IMR-90 (cell line): ENCODE data around the gene TMEM238. TPM values are rescaled to one million over a fixed set of nuclear protein-coding genes. Genes with fewer than 3 reads are reported as not detected.
A peak's percentile ranks its signal among the peaks of the same experiment; 100 is the strongest.
"Not testable (repeated sequence)": the region's sequence is repeated elsewhere in the genome, so short reads cannot be mapped to it uniquely, and the experiment has no call there.

Experiments used
- ATAC-seq: fragments of 200-7000 bp; cut with Tn5 transposase; 2 replicates; pipeline ENCODE4 v1.9.1; 2020; ENCODE audit warnings: low read depth, mild to moderate bottlenecking, moderate library complexity
- BruUV-seq: library from RNA; stranded (reverse); fragments of 400-500 nt; replicated peaks from 2 replicates; lab custom pipeline; 2021; lab: Mats Ljungman, UMichigan
- CTCF ChIA-PET: fragments of 300-600 bp; formaldehyde crosslinking; extraction: SDS; loops from one replicate; lab custom pipeline; 2021; ENCODE audit warnings: antibody characterized with exemption; lab: Yijun Ruan, JAX
- POLR2A ChIA-PET: fragments of 300-600 bp; sonication (Branson Sonifier 250); formaldehyde crosslinking; loops from one replicate; lab custom pipeline; 2022; ENCODE audit warnings: antibody characterized with exemption; ENCODE audit not compliant: unreplicated experiment; lab: Charles Lee
- DNase-seq: peaks from one replicate; pipeline ENCODE4 v3.0.0; 2013
- H2AFZ ChIP-seq: replicated peaks from 2 replicates; pipeline ENCODE3; 2013; ENCODE audit warnings: low read length, mild to moderate bottlenecking; ENCODE audit not compliant: poor library complexity
- H2AK5ac ChIP-seq: 2 replicates; pipeline ENCODE4 v1.6.1; 2013; ENCODE audit warnings: low read depth, low read length, inconsistent platforms
- H2AK9ac ChIP-seq: replicated peaks from 2 replicates; pipeline ENCODE3; 2013; ENCODE audit warnings: mild to moderate bottlenecking, low read depth, low read length, moderate library complexity; ENCODE audit not compliant: poor library complexity
- H2BK120ac ChIP-seq: 2 replicates; pipeline ENCODE4 v1.6.1; 2013; ENCODE audit warnings: low read depth, low read length, inconsistent platforms
- H2BK15ac ChIP-seq: 3 replicates; pipeline ENCODE4 v1.6.1; 2013; ENCODE audit warnings: low read depth, low read length, inconsistent platforms
- H2BK20ac ChIP-seq: 2 replicates; pipeline ENCODE4 v1.6.1; 2013; ENCODE audit warnings: low read depth, mild to moderate bottlenecking, inconsistent platforms, low read length, moderate library complexity
- H2BK5ac ChIP-seq: 2 replicates; pipeline ENCODE4 v1.6.1; 2013; ENCODE audit warnings: mild to moderate bottlenecking, low read depth, low read length, inconsistent platforms; ENCODE audit not compliant: poor library complexity, severe bottlenecking
- H3K14ac ChIP-seq: replicated peaks from 2 replicates; pipeline ENCODE4 v1.6.1; 2013; ENCODE audit warnings: low read depth, low read length, inconsistent platforms
- H3K18ac ChIP-seq: 2 replicates; pipeline ENCODE4 v1.6.1; 2013; ENCODE audit warnings: low read depth, low read length, control low read depth
- H3K23ac ChIP-seq: 2 replicates; pipeline ENCODE4 v1.6.1; 2013; ENCODE audit warnings: low read depth, low read length, inconsistent platforms
- H3K27ac ChIP-seq: 2 replicates; pipeline ENCODE4 v1.5.1; 2013; ENCODE audit warnings: mild to moderate bottlenecking, control low read depth, low read length; ENCODE audit not compliant: insufficient read depth
- H3K27me3 ChIP-seq: 2 replicates; pipeline ENCODE4 v1.6.1; 2013; ENCODE audit warnings: low read length; ENCODE audit not compliant: control insufficient read depth, insufficient read depth
- H3K36me3 ChIP-seq: 2 replicates; pipeline ENCODE4 v1.6.1; 2013; ENCODE audit warnings: low read length, mixed read lengths; ENCODE audit not compliant: control insufficient read depth, insufficient read depth
- H3K4ac ChIP-seq: 2 replicates; pipeline ENCODE4 v1.6.1; 2013; ENCODE audit warnings: low read depth, low read length, inconsistent platforms
- H3K4me1 ChIP-seq: 2 replicates; pipeline ENCODE4 v1.6.1; 2013; ENCODE audit warnings: low read length, mixed read lengths; ENCODE audit not compliant: control insufficient read depth, insufficient read depth
- H3K4me2 ChIP-seq: 2 replicates; pipeline ENCODE4 v1.6.1; 2013; ENCODE audit warnings: low read depth, mild to moderate bottlenecking, control low read depth, low read length, moderate library complexity
- H3K4me3 ChIP-seq: 2 replicates; pipeline ENCODE4 v1.5.1; 2013; ENCODE audit warnings: low read depth, mild to moderate bottlenecking, control low read depth, low read length, moderate library complexity; ENCODE audit not compliant: insufficient read depth
- H3K56ac ChIP-seq: 2 replicates; pipeline ENCODE4 v1.6.1; 2013; ENCODE audit warnings: low read length, inconsistent platforms; ENCODE audit not compliant: insufficient read depth; ENCODE audit errors: extremely low read depth
- H3K79me1 ChIP-seq, 2 experiments: 2 replicates each; pipeline ENCODE4 v1.6.1; 2013; ENCODE audit warnings: low read length in 2 of 2, inconsistent platforms in 1 of 2, low read depth in 1 of 2
- H3K9ac ChIP-seq: 2 replicates; pipeline ENCODE4 v1.6.1; 2013; ENCODE audit warnings: low read depth, low read length, control low read depth
- H3K9me1 ChIP-seq: 2 replicates; pipeline ENCODE4 v1.6.1; 2013; ENCODE audit warnings: low read length, inconsistent platforms; ENCODE audit not compliant: insufficient read depth
- H3K9me3 ChIP-seq: 2 replicates; pipeline ENCODE4 v1.6.1; 2013; ENCODE audit warnings: low read length; ENCODE audit not compliant: control insufficient read depth, insufficient read depth
- H4K20me1 ChIP-seq: 2 replicates; pipeline ENCODE4 v1.6.1; 2013; ENCODE audit warnings: low read length, inconsistent platforms; ENCODE audit not compliant: insufficient read depth
- H4K5ac ChIP-seq: 2 replicates; pipeline ENCODE4 v1.6.1; 2013; ENCODE audit warnings: mild to moderate bottlenecking, low read depth, low read length, control low read depth
- H4K8ac ChIP-seq, 2 experiments: 2 replicates each; pipeline ENCODE4 v1.6.1; 2013; ENCODE audit warnings: low read depth in 2 of 2, low read length in 2 of 2, control low read depth in 1 of 2, inconsistent platforms in 1 of 2
- H4K91ac ChIP-seq: 2 replicates; pipeline ENCODE4 v1.6.1; 2013; ENCODE audit warnings: low read depth, low read length, inconsistent platforms; ENCODE audit not compliant: insufficient read depth
- WGBS, 2 experiments: methylation state at CpG; one replicate each; pipeline versions ENCODE4 v1.1.5 to v1.1.7; 2013; ENCODE audit warnings: missing lambda C conversion rate in 2 of 2; ENCODE audit not compliant: insufficient read length in 1 of 2; ENCODE audit errors: extremely low coverage in 2 of 2; 5-methylcytosine and 5-hydroxymethylcytosine counted together
- dilution Hi-C: fragments of 300-500 bp; cut with HindIII; formaldehyde crosslinking; loops from one replicate; pipeline ENCODE4 v1.14.3; 2018; ENCODE audit warnings: low sequenced_read_pairs; ENCODE audit not compliant: unreplicated experiment
- in situ Hi-C: fragments of 300-500 bp; cut with MboI; formaldehyde crosslinking; loops from 3 replicates; pipeline ENCODE4 v1.14.3; 2019; ENCODE audit warnings: low sequenced_read_pairs, inconsistent platforms, mixed read lengths
- intact Hi-C: fragments of 100-400 bp; cut with micrococcal nuclease; formaldehyde crosslinking; loops from 2 replicates; pipeline ENCODE4 v1.10.0; 2022
- polyA plus RNA-seq, 3 experiments: library from polyadenylated mRNA; depleted of rRNA; stranded (reverse); fragments of >200 nt; gene quantifications; 2 replicates each; pipeline ENCODE4 v1.2.3, GENCODE V29; 2012; ENCODE audit warnings: low replicate concordance in 1 of 3
- total RNA-seq: library from RNA; depleted of rRNA; stranded (reverse); fragments of >200 nt; gene quantifications from 2 replicates; pipeline ENCODE4 v1.2.3, GENCODE V29; 2012

TMEM238 gene
- total and polyA plus RNA-seq, 2 of the 4 experiments (the other 2 are of a cell fraction): not detected

DNA sequence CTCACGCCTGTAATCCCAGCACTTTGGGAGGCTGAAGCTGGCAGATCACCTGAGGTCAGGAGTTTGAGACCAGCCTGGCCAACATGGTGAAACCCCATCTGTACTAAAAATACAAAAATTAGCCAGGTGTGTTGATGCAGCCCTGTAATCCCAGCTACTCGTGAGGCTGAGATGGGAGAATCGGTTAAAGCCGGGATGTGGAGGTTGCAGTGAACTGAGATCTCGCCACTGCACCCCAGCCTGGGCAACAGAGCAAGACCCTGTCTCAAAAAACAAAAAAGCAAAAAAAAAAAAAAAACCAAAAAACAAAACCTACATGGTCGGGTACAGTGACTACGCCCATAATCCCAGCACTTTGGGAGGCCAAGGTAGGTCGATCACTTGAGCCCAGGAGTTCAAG, 25.1 kb upstream of the TMEM238 start:
- peak overlapping the region; percentile 98; the same call in 1 of the 2 replicates for H2BK120ac ChIP-seq
- H2AK9ac ChIP-seq, H3K9me3 ChIP-seq, H3K4me3 ChIP-seq, H3K14ac ChIP-seq, POLR2A ChIA-PET, H3K27me3 ChIP-seq, H2BK15ac ChIP-seq, H3K4me2 ChIP-seq, H3K56ac ChIP-seq, H3K9ac ChIP-seq, H2AFZ ChIP-seq, in situ Hi-C loops, H2BK5ac ChIP-seq, BruUV-seq, ATAC-seq, H3K27ac ChIP-seq, H3K18ac ChIP-seq, dilution Hi-C loops, H3K23ac ChIP-seq, DNase-seq: not testable (repeated sequence)
- peak overlapping the region; percentile 99; the same call in 1 of the 2 replicates for H2AK5ac ChIP-seq
- 0 out of 2 replicates have a peak overlapping the region, but pooled peaks have one; percentile 83 for H2BK20ac ChIP-seq
- 0 out of 2 replicates have a peak overlapping the region, but pooled peaks have one; percentile 100 for H4K91ac ChIP-seq
- H3K9me1 ChIP-seq: peaks cover 19% of the 10 kb centered on the region
- peaks cover 0 to 22% of the 10 kb centered on the region in 2 experiments; a peak in 2 of 4 replicates for H3K79me1 ChIP-seq
- peaks cover 14% of the 10 kb centered on the region for H3K36me3 ChIP-seq
- H3K4ac ChIP-seq: peak overlapping the region; percentile 100; the same call in 1 of the 2 replicates
- CTCF ChIA-PET: interaction anchor here (0.6 kb wide), 1 partner anchor 177 kb away, joined by 3 read pairs; no protein-coding TSS in a partner anchor
- peaks cover 27% of the 10 kb centered on the region for H4K20me1 ChIP-seq
- H4K8ac ChIP-seq: peak overlapping the region; percentile 100; a peak in 2 of 4 replicates
- peak overlapping the region; percentile 99; the same call in 1 of the 2 replicates for H4K5ac ChIP-seq
- WGBS, 2 experiments: no CpG with 5 or more reads among the region's 8 CpGs
- intact Hi-C loops: loop anchor here (5.0 kb wide), 1 partner anchor 93 kb away; no protein-coding TSS in a partner anchor
- peaks cover 17% of the 10 kb centered on the region for H3K4me1 ChIP-seq
